Measurements from ENCODE around the gene ADD2. TPM values are rescaled to one million over a fixed set of nuclear protein-coding genes. Genes with fewer than 3 reads are reported as not detected.

The ADD2 gene
- total RNA-seq, 4 donors from 2014 or later: 0.42 to 2.4 (median 1.3) TPM

DNA sequence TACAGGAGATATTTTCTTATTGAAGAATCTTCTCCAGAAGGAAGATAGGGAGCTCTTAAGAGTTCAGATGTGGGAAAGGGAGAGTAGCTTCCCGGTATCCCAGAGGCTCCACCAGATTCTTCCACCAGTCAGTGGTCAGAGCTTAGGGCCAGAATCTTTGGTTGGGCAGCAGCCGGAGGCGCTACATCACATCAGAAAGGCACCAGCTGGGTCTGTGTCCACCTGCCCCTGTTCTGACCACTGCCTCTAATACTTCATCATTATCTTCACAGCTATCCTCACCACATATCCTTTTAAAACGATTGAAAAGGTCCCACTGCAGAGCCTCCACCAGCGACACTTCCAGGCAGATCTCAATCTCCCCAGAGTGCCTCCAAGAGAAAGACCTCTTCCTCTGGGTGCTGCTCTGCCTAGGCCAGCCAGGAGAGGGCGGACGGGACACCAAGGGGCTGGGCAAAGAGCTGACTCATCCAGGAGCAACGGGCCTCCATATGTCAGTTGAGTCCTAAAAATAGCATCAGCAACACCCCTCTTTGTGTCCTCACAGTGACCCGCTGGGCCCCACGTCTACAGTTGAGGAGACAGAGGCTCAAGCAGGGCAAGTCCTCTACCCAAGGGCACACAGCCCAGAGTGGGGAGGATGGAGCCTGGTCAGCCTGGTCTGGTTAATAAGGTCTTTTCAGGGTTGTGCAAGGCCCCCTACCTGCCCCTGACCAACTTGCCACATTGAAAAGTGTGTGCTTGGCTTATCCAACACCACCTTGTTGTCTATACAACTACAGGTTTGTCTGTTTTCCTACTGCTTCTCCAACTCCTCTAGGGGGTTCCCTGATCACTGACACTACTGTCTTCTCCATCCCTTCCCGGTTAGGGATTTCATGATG is 81.2 kb downstream of the ADD2 start:
- DNase-seq: no peak
- H3K27ac ChIP-seq: no peak overlapping the region
- no peak for TF ChIP-seq POLR2A (IDR thresholded peaks at IDR 0.05)
- TF ChIP-seq, protein P1, sequence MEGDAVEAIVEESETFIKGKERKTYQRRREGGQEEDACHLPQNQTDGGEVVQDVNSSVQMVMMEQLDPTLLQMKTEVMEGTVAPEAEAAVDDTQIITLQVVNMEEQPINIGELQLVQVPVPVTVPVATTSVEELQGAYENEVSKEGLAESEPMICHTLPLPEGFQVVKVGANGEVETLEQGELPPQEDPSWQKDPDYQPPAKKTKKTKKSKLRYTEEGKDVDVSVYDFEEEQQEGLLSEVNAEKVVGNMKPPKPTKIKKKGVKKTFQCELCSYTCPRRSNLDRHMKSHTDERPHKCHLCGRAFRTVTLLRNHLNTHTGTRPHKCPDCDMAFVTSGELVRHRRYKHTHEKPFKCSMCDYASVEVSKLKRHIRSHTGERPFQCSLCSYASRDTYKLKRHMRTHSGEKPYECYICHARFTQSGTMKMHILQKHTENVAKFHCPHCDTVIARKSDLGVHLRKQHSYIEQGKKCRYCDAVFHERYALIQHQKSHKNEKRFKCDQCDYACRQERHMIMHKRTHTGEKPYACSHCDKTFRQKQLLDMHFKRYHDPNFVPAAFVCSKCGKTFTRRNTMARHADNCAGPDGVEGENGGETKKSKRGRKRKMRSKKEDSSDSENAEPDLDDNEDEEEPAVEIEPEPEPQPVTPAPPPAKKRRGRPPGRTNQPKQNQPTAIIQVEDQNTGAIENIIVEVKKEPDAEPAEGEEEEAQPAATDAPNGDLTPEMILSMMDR (IDR thresholded peaks at IDR 0.05): peak in 3 of 6 experiments; percentile 8 to 58 (median 16)
- WGBS, 2 donors: 41 to 57% methylated on average over 6 to 10 of the region's 11 CpGs
- no peaks in the 10 kb centered on the region for H3K9me3 ChIP-seq
- no peak overlapping the region for H3K4me3 ChIP-seq
- no peaks in the 10 kb centered on the region for H3K36me3 ChIP-seq
- H3K27me3 ChIP-seq: peaks cover 0 to 8% (median 0%) of the 10 kb centered on the region in 4 donors
- no peaks in the 10 kb centered on the region for H3K4me1 ChIP-seq
- intact Hi-C loops (cut with DNase I): no loop called here

DNA sequence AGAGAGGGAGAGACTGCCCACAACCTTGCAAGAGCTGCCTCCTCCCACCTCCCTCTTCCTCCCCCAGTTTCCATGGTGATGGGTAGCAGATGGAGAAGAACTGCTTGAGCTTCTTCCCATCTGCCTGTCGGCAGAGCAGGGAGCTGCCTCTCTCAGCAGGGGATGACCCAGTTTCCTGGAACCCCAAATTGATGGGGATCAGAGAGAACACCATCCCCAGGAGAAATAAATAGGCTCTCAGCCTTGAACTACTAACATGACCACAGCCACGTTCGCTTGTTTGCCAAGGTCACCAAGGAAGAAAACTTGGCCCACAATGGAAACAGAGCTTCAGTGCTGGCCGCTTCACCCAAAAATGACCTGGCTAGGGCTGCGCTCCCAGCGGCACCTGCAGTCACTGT is 82.2 kb downstream of the ADD2 start:
- Histone ChIP-seq H3K4me1 (no peaks in the 10 kb centered on the region), H3K4me3 (no peak overlapping the region), H3K36me3 (no peaks in the 10 kb centered on the region), H3K27ac (no peak overlapping the region), H3K9me3 (no peaks in the 10 kb centered on the region), H3K27me3 (peaks cover 0 to 8% (median 0%) of the 10 kb centered on the region in 4 donors)
- intact Hi-C loops (cut with DNase I): no loop called here
- TF ChIP-seq, protein P1 (IDR thresholded peaks at IDR 0.05): no peak
- TF ChIP-seq POLR2A (IDR thresholded peaks at IDR 0.05): no peak
- DNase-seq: no peak
- 76 to 80% methylated on average over 6 of the region's 6 CpGs for WGBS, 2 donors

DNA sequence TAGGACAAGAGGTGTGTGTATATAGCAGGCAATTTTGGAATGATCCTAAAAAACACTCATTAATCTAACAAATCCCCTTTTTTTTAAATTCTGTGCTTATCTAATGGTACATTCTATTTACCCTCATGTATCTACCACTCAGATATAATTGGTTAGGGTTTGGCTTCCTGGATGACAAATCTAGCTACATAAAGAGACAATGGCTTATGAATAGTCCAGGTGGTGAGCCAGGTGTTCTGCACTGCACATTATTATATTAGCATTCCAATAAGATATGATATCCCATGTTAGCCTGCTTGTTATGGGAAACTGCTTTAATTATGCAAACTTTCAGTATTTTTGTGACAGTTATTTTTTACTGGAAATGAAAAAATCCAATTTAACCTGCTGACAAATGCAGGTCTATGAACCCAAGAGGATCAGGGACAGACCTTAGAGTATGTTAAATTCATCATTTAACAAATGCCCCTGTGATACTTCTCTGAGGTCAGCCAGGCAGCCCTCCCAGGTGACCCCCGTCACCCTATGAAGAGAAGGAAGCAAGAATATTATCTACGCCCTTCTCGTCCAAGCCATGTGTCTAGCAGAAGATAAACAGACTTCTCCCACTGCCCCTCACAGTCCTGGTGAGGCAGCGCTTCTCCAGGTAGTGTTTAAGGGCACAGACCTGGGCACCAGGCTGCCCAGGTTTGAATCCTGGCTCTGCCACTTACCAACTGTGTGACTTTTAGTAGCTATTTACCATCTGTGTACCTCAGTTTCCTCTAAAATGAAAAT is 83.0 kb downstream of the ADD2 start:
- Histone ChIP-seq H3K4me3 (no peak overlapping the region), H3K27me3 (peaks cover 0 to 8% (median 0%) of the 10 kb centered on the region in 4 donors), H3K4me1 (no peaks in the 10 kb centered on the region), H3K9me3 (no peaks in the 10 kb centered on the region), H3K27ac (no peak overlapping the region), H3K36me3 (no peaks in the 10 kb centered on the region)
- DNase-seq: no peak
- intact Hi-C loops (cut with DNase I): no loop called here
- TF ChIP-seq, protein P1 (IDR thresholded peaks at IDR 0.05): no peak
- no peak for TF ChIP-seq POLR2A (IDR thresholded peaks at IDR 0.05)
- 77 to 88% methylated on average over 4 of the region's 4 CpGs for WGBS, 2 donors

DNA sequence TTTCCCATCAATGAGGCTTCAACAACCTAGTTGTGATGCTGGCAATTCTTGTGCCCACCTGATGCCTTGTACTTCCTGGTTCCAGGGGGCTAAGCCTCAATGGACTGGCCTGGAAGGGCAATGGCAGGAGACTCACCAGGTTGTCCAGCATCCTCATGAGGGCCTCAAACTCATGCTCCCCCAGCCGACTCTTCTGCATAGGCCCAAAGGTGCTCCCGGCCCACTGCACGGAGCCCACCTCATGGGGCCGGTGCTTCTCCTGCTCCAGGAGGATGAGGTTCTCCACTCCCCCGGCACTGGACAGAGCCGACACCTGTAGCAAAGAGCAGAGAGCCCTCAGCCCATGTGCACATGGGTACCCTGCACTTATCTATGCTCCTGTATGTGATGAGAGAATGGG is 84.5 kb downstream of the ADD2 start:
- TF ChIP-seq POLR2A (IDR thresholded peaks at IDR 0.05): no peak
- TF ChIP-seq, protein P1 (IDR thresholded peaks at IDR 0.05): no peak
- peaks cover 0 to 8% (median 0%) of the 10 kb centered on the region in 4 donors for H3K27me3 ChIP-seq
- H3K4me1 ChIP-seq: no peaks in the 10 kb centered on the region
- DNase-seq: no peak
- intact Hi-C loops (cut with DNase I): no loop called here
- no peaks in the 10 kb centered on the region for H3K9me3 ChIP-seq
- no CpG with 5 or more reads among the region's 6 CpGs for WGBS, 2 donors
- no peak overlapping the region for H3K4me3 ChIP-seq
- H3K27ac ChIP-seq: no peak overlapping the region
- H3K36me3 ChIP-seq: no peaks in the 10 kb centered on the region

DNA sequence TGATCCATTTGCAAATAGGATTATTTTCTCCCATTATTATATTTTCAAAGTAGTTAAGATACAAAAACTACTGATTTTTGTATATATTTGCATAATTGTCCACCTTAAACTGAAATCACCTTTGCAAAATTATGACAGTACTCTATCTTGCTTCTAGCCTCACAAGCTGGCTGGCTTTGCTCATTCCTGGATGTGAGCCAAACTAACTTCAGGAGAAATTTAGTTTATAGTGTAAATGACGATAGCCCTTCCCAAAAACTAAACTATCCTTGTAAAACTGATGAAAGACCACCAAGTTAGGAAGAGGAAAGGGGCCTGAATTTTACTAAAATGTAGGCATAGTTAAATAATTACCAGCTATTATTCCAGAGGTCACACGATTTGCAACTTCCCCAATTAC is 87.3 kb downstream of the ADD2 start:
- H3K4me3 ChIP-seq: no peak overlapping the region
- DNase-seq: no peak
- H3K9me3 ChIP-seq: no peaks in the 10 kb centered on the region
- H3K36me3 ChIP-seq: no peaks in the 10 kb centered on the region
- TF ChIP-seq, protein P1 (IDR thresholded peaks at IDR 0.05): no peak
- TF ChIP-seq POLR2A (IDR thresholded peaks at IDR 0.05): no peak
- no peak overlapping the region for H3K27ac ChIP-seq
- intact Hi-C loops (cut with DNase I): no loop called here
- 61 to 68% methylated on average over 2 of the region's 2 CpGs for WGBS, 2 donors
- H3K4me1 ChIP-seq: no peaks in the 10 kb centered on the region
- H3K27me3 ChIP-seq: no peaks in the 10 kb centered on the region
